ENCODE measurements around the gene ATAD1.

The ATAD1 gene

GRCh38 chr10:87776328-87776727, 41.7 kb downstream of the ATAD1 start:
- no peak for TF ChIP-seq CTCF (IDR thresholded peaks at IDR 0.05; ENCODE audit: low read length, missing control alignments)
- no peak overlapping the region for H3K4me3 ChIP-seq (replicated peaks; ENCODE audit: low read depth, low read length)

GRCh38 chr10:87775766-87776165, 42.3 kb downstream of the ATAD1 start:
- H3K4me3 ChIP-seq (replicated peaks; ENCODE audit: low read depth, low read length) = peak overlapping the region; percentile 19
- peak; percentile 59 for DNase-seq (ENCODE audit: low read depth)
- no peak for TF ChIP-seq CTCF (IDR thresholded peaks at IDR 0.05; ENCODE audit: low read length, missing control alignments)

More at GRCh38 chr10:87776328-87776727, 41.7 kb downstream of the ATAD1 start:
- DNase-seq (ENCODE audit: low read depth) = no peak

GRCh38 chr10:87771871-87772500, 46.0 kb downstream of the ATAD1 start:
- DNase-seq (ENCODE audit: low read depth) = peak; percentile 62
- H3K4me3 ChIP-seq (replicated peaks; ENCODE audit: low read depth, low read length) = no peak overlapping the region
- peak; percentile 48 for TF ChIP-seq CTCF (IDR thresholded peaks at IDR 0.05; ENCODE audit: low read length, missing control alignments)

GRCh38 chr10:87767253-87767652, 50.8 kb downstream of the ATAD1 start:
- TF ChIP-seq CTCF (IDR thresholded peaks at IDR 0.05; ENCODE audit: low read length, missing control alignments) = no peak
- no peak overlapping the region for H3K4me3 ChIP-seq (replicated peaks; ENCODE audit: low read depth, low read length)
- peak; percentile 58 for DNase-seq (ENCODE audit: low read depth)

GRCh38 chr10:87765666-87766376, 52.2 kb downstream of the ATAD1 start:
- DNase-seq (ENCODE audit: low read depth) = no peak

GRCh38 chr10:87764072-87764934, 53.7 kb downstream of the ATAD1 start:
- no peak for TF ChIP-seq CTCF (IDR thresholded peaks at IDR 0.05; ENCODE audit: low read length, missing control alignments)
- H3K4me3 ChIP-seq (replicated peaks; ENCODE audit: low read depth, low read length) = no peak overlapping the region
- DNase-seq (ENCODE audit: low read depth) = no peak

More at GRCh38 chr10:87765666-87766376, 52.2 kb downstream of the ATAD1 start:
- H3K4me3 ChIP-seq (replicated peaks; ENCODE audit: low read depth, low read length) = no peak overlapping the region
- TF ChIP-seq CTCF (IDR thresholded peaks at IDR 0.05; ENCODE audit: low read length, missing control alignments) = no peak

Data from fibroblast of pulmonary artery (primary cell).